OCI-LY3 (cell line): ENCODE measurements around the gene TMEFF2.
A peak's percentile ranks its signal among the peaks of the same experiment; 100 is the strongest.

Source experiments
- H2AFZ ChIP-seq: fragments of 200-600, 300-600 bp; shearing (Covaris generic); 2 replicates; pipeline ENCODE4 v1.6.0; 2014; ENCODE audit warnings: antibody characterized with exemption, low read depth, low read length
- H3K27ac ChIP-seq: fragments of 200-600, 300-600 bp; sonication (generic); 2 replicates; pipeline ENCODE4 v1.5.1; 2014; ENCODE audit warnings: mild to moderate bottlenecking, low read length, moderate library complexity, mixed read lengths
- H3K27me3 ChIP-seq: fragments of 200-600, 300-600 bp; sonication (generic); 2 replicates; pipeline ENCODE4 v1.6.1; 2014; ENCODE audit warnings: low read depth, low read length, mixed read lengths
- H3K36me3 ChIP-seq: fragments of 200-600, 300-600 bp; sonication (generic); replicated peaks from 2 replicates; pipeline ENCODE3; 2014; ENCODE audit warnings: low read depth, low read length, mixed read lengths
- H3K4me1 ChIP-seq: fragments of 300-600, 200-600 bp; sonication (generic); 2 replicates; pipeline ENCODE4 v1.6.1; 2014; ENCODE audit warnings: low read length, mixed read lengths
- H3K4me2 ChIP-seq: fragments of 200-600, 300-600 bp; sonication (generic); 2 replicates; pipeline ENCODE4 v1.6.1; 2014; ENCODE audit warnings: low read length, mixed read lengths
- H3K4me3 ChIP-seq: fragments of 300-600, 200-600 bp; sonication (generic); 2 replicates; pipeline ENCODE4 v1.5.1; 2014; ENCODE audit warnings: antibody characterized with exemption, mild to moderate bottlenecking, low read length, moderate library complexity
- H3K79me2 ChIP-seq: fragments of 300-600, 200-600 bp; shearing (Covaris generic); 2 replicates; pipeline ENCODE4 v1.6.1; 2014; ENCODE audit warnings: mild to moderate bottlenecking, low read length, mixed read lengths
- H3K9ac ChIP-seq: fragments of 300-600, 200-600 bp; shearing (Covaris generic); 2 replicates; pipeline ENCODE4 v1.6.0; 2014; ENCODE audit warnings: mild to moderate bottlenecking, low read length, moderate library complexity
- H3K9me3 ChIP-seq: fragments of 200-600, 300-600 bp; shearing (Covaris generic); 2 replicates; pipeline ENCODE4 v1.6.1; 2014; ENCODE audit warnings: low read length, mixed read lengths; ENCODE audit not compliant: insufficient read depth
- H4K20me1 ChIP-seq: fragments of 200-600, 300-600 bp; sonication (generic); 2 replicates; pipeline ENCODE4 v1.6.1; 2016; ENCODE audit warnings: low read length, mixed read lengths; ENCODE audit not compliant: insufficient read depth
- EZH2phosphoT487 ChIP-seq: fragments of 200-600 bp; shearing (Covaris generic); IDR thresholded peaks from 2 replicates; pipeline ENCODE4 v1.6.1; 2018; ENCODE audit warnings: antibody characterized with exemption, mixed run types, low read depth
- TF ChIP-seq, protein P1 (sequence below): fragments of 200-600, 300-600 bp; sonication (generic); IDR thresholded peaks from 2 replicates; pipeline ENCODE4 v1.5.1; 2014; ENCODE audit warnings: antibody characterized with exemption, low read length, low read depth

TMEFF2 gene

DNA sequence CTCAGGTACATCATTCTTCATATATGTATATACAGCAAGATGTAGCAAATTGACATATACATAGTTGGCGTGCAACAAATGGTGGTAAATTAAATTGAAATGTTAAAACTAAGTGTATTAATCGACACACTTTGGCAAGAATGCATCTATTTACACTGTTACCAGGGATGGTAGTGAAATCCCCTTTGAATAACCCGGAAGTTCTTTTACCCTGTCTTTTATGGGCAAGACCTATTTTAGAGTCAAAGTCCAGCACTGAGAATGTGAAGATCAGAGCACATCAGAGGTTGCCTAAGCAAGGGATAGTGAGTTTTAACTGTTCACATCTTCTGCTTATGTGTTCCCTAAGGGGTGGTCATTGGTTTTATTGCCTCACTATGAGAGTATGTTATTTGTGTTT lies 7.6 kb upstream of the TMEFF2 start:
- Histone ChIP-seq H3K27me3 (no peaks in the 10 kb centered on the region), H3K4me1 (peaks cover 14% of the 10 kb centered on the region), H3K79me2 (no peaks in the 10 kb centered on the region), H4K20me1 (no peaks in the 10 kb centered on the region), H3K9ac (no peak overlapping the region), H3K4me2 (no peak overlapping the region), H3K9me3 (no peaks in the 10 kb centered on the region), H3K27ac (no peak overlapping the region), H3K4me3 (no peak overlapping the region), H3K36me3 (no peaks in the 10 kb centered on the region), H2AFZ (no peak overlapping the region; the same call in 1 of the 2 replicates)
- TF ChIP-seq, protein P1, sequence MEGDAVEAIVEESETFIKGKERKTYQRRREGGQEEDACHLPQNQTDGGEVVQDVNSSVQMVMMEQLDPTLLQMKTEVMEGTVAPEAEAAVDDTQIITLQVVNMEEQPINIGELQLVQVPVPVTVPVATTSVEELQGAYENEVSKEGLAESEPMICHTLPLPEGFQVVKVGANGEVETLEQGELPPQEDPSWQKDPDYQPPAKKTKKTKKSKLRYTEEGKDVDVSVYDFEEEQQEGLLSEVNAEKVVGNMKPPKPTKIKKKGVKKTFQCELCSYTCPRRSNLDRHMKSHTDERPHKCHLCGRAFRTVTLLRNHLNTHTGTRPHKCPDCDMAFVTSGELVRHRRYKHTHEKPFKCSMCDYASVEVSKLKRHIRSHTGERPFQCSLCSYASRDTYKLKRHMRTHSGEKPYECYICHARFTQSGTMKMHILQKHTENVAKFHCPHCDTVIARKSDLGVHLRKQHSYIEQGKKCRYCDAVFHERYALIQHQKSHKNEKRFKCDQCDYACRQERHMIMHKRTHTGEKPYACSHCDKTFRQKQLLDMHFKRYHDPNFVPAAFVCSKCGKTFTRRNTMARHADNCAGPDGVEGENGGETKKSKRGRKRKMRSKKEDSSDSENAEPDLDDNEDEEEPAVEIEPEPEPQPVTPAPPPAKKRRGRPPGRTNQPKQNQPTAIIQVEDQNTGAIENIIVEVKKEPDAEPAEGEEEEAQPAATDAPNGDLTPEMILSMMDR = no peak
- TF ChIP-seq EZH2phosphoT487 = no peak

DNA sequence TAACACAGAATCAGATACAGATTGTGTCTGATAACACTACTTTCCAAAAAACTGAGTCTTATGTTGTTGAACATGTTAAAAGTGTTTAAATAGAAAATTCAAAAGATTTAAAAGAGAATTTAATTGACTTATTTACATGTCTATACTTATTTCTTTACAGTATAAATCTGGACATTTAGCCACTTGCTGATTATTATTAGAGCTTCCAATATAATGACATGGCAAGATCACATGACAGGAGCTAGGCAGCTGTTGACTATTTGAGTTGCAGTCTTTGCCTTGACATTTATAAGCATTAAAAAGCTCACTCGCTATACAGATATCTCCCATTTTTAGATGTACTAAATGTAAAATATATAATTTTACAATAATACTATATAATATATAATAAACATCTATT lies 6.4 kb upstream of the TMEFF2 start:
- no peak overlapping the region for H3K4me2 ChIP-seq
- no peaks in the 10 kb centered on the region for H4K20me1 ChIP-seq
- H3K9ac ChIP-seq = no peak overlapping the region
- no peak overlapping the region for H3K4me3 ChIP-seq
- no peaks in the 10 kb centered on the region for H3K79me2 ChIP-seq
- no peak for TF ChIP-seq EZH2phosphoT487
- TF ChIP-seq, protein P1 = no peak
- H3K4me1 ChIP-seq = peaks cover 14% of the 10 kb centered on the region
- no peak overlapping the region for H3K27ac ChIP-seq
- H3K36me3 ChIP-seq = no peaks in the 10 kb centered on the region
- H3K27me3 ChIP-seq = no peaks in the 10 kb centered on the region
- H2AFZ ChIP-seq = no peak overlapping the region
- H3K9me3 ChIP-seq = no peaks in the 10 kb centered on the region

DNA sequence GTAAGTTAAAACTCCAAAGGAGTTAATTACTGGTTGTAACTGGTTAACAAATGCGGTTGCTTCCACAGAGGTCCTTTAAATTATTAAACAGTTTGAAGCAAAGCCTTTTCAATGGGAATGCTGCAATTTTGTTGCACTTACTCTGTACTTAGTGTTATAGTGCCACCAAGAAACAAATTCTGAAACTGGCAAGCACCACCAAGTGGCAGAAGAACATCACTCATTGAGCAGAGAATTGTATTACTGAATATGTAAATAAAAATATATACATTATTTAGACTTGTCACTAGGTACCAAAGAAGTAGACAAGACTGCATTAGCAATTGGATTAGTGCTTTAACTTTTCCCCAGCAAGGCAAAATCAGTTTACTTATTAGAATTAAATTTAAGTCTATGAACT lies 2.6 kb upstream of the TMEFF2 start:
- Histone ChIP-seq H3K79me2 (no peaks in the 10 kb centered on the region), H3K9ac (no peak overlapping the region), H3K9me3 (no peaks in the 10 kb centered on the region), H3K27me3 (no peaks in the 10 kb centered on the region), H3K4me3 (no peak overlapping the region), H3K36me3 (no peaks in the 10 kb centered on the region), H3K4me1 (peaks cover 14% of the 10 kb centered on the region), H2AFZ (no peak overlapping the region), H3K4me2 (no peak overlapping the region), H3K27ac (no peak overlapping the region), H4K20me1 (no peaks in the 10 kb centered on the region)
- TF ChIP-seq, protein P1 = peak; percentile 50
- no peak for TF ChIP-seq EZH2phosphoT487

DNA sequence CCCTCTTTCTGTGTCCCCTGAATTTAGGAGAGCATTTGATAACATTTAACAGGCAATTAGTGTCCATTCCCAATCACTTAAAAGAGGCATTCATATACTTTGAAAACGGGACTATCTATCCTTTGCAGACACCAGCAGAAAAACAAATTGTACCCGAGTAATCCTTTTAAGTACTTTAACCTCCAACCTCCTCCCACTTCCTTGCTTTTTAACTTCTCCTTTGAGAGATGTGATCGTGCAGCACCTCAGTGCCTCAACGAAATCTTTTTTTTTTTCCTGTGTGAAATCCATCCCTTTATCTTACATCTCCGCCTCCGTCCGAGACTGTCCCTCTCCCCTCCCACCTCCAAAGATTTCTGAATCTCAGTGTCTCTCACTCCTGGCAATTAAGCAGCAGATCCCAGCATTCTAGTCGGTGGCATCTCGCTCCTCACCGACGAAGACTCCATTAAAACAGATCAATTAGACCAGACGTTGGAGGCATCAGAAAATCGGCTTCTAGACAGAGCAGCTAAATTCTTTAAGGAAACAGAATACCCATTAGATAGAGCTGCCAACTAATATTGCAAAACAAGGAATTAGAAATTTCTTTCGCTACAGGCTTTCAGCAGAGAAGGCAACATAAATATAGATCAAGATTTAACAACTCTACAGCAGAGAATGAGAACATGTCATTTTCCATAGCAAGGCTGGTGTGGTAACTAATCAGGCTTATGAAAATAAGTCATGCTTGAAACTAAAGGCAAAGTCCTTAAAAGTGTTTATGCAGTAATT lies 1.9 kb upstream of the TMEFF2 start:
- Histone ChIP-seq H2AFZ (no peak overlapping the region), H3K9me3 (no peaks in the 10 kb centered on the region), H3K4me3 (no peak overlapping the region), H3K4me2 (no peak overlapping the region), H3K27ac (no peak overlapping the region), H3K27me3 (no peaks in the 10 kb centered on the region), H3K36me3 (no peaks in the 10 kb centered on the region), H3K9ac (no peak overlapping the region), H3K79me2 (no peaks in the 10 kb centered on the region), H4K20me1 (no peaks in the 10 kb centered on the region), H3K4me1 (peaks cover 14% of the 10 kb centered on the region)
- TF ChIP-seq EZH2phosphoT487 = no peak
